Measurements from ENCODE around the gene TMEM259.

The TMEM259 gene

DNA sequence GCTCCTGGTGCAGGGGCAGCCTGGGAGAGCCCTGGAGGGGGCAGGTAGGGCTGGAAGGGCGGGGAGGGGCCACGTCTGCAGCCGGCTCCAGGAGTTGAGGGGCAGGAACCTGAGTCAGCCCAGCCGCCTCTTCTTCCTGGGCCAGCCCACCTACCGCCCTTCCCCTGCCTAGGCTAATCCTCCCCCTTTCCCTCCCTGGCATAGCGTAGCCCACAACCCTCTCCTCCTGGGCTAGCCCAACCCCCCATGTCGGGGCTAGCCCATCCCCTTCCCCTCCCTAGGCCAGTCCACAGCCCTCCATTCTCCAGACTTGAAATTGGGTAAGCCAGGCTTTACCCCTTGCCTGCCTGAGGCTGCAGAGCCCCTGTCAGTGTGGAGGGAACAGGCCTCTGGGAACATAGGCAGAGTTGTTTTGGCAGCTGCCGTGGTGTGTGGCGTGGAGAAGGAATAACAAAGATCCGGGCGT, 57.4 kb downstream of the TMEM259 start:
- no peak for DNase-seq (ENCODE audit: low read depth in 3 of 3)

GRCh38 chr19:962683-963400, 58.1 kb downstream of the TMEM259 start:
- DNase-seq (ENCODE audit: low read depth in 3 of 3) = no peak

DNA sequence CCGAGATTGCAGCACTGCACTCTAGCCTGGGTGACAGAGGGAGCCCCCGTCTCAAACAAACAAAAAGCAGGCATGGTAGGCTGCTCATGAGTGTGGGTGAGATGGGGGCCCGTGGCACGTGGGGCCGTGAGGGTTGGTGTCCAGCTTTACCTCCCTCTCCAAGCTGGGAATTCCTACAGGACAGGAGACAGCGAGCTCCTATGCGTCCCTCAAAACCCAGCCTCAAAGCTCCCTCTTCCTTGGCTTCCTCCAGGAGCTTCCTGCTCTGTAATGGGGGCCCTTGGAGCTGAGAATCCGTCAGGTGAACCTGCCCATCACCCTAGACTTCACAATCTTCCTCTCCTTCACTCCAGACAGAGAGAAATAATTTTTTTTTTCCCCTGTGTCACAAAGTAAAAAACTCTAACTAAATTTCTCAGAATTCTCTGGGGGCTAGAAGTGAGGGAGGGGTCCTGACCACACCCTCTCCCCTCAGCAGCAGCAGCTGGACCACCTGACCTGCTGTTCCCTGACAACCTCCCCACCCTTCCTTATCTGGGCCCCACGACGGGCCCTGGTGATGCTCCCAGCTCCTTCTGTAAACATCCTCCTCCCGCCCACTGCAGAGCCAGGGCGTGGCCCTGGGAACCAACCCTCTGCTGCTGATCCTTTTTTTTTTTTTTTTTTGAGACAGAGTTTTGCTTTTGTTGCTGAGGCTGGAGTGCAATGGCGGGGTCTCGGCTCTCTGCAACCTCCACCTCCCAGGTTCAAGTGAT, 58.9 kb downstream of the TMEM259 start:
- no peak for DNase-seq (ENCODE audit: low read depth in 3 of 3)

GRCh38 chr19:960601-960938, 60.4 kb downstream of the TMEM259 start:
- DNase-seq (ENCODE audit: low read depth in 3 of 3) = no peak

DNA sequence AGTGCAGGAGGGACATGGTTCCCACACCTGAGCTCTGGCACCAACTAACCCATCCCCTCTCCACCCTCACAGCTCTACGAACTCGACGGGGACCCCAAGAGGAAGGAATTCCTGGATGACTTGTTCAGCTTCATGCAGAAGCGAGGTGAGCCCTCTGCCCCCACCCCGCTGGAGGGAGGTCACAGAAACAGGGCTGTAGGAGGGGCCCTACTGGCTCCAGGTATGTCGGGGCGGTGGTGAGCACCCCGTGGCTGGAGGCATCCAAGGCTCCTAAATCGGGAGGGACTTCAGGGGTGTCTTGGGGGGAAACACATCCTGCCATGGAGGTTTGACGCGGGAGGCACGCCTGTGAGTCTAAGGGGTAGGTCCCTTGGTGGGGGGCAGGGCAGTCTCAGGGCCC, 60.9 kb downstream of the TMEM259 start:
- no peak for DNase-seq (ENCODE audit: low read depth in 3 of 3)

All from stimulated activated CD4-positive, alpha-beta T cell treated with anti-CD3 and anti-CD28 coated beads, TNF-alpha, amount 100 ng/mL, for 24 hours (primary cell).